Kidney epithelial cell (primary cell): ENCODE data around the gene PSORS1C1. TPM values are rescaled to one million over a fixed set of nuclear protein-coding genes. Genes with fewer than 3 reads are reported as not detected.
"Not testable (repeated sequence)": the region's sequence is repeated elsewhere in the genome, so short reads cannot be mapped to it uniquely, and the experiment has no call there.

ENCODE experiments used
- DNase-seq: peaks from one replicate; pipeline ENCODE4 v3.0.0-alpha.2; 2010; ENCODE audit warnings: low read depth
- H3K27me3 ChIP-seq: 2 replicates; pipeline ENCODE4 v1.6.0; 2011; ENCODE audit warnings: low read length; ENCODE audit not compliant: control insufficient read depth, insufficient read depth
- H3K36me3 ChIP-seq: 2 replicates; pipeline ENCODE4 v1.5.1; 2011; ENCODE audit warnings: low read length; ENCODE audit not compliant: control insufficient read depth, insufficient read depth
- H3K4me3 ChIP-seq: 2 replicates; pipeline ENCODE4 v1.5.1; 2011; ENCODE audit warnings: low read depth, mild to moderate bottlenecking, control low read depth, low read length
- CTCF ChIP-seq: IDR thresholded peaks from 2 replicates; pipeline ENCODE4 v1.5.1; 2011; ENCODE audit warnings: mild to moderate bottlenecking, moderate library complexity, low read length, control low read depth, inconsistent platforms; ENCODE audit not compliant: insufficient read depth, poor library complexity, severe bottlenecking
- total RNA-seq: library from RNA; depleted of rRNA; stranded (reverse); fragments of >200 nt; gene quantifications from 2 replicates; pipeline ENCODE4 v1.2.3, GENCODE V29; 2015

The PSORS1C1 gene
- total RNA-seq: 0.38 and 0.48 TPM in 2 replicates

DNA sequence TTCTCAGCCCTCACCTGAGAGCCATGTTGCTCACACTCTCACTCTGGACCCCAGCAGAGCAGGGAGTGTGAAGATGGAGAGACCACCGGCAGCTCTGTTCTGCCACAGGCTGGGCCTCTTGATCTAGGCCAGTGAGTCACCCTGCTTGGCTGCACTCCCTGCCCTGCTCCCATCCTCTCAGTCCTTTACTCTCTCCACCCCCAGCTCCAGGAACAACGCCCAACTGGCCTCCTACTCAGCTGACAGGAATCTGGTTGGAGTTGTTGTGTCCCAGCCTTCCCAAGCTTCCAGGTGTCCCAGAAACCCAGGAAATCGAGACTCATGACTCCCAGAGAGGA, at the start of gene PSORS1C1:
PSORS1C1 (plus strand) TSS at position 260 of the 338 bp plus-strand sequence. CDS start 14,833 bp downstream, outside the sequence.
- DNase-seq: peak; percentile 90
- Histone ChIP-seq H3K27me3 (no peaks in the 10 kb centered on the region), H3K4me3 (peak within 1 kb of the TSS; percentile 10), H3K36me3 (no peaks in the 10 kb centered on the region)
- TF ChIP-seq CTCF: no peak

GRCh38 chr6:31065556-31065955, 49.0 kb upstream of the PSORS1C1 start:
- Histone ChIP-seq H3K27me3 (no peaks in the 10 kb centered on the region), H3K4me3 (no peak overlapping the region), H3K36me3 (no peaks in the 10 kb centered on the region)
- no peak for DNase-seq
- no peak for TF ChIP-seq CTCF

DNA sequence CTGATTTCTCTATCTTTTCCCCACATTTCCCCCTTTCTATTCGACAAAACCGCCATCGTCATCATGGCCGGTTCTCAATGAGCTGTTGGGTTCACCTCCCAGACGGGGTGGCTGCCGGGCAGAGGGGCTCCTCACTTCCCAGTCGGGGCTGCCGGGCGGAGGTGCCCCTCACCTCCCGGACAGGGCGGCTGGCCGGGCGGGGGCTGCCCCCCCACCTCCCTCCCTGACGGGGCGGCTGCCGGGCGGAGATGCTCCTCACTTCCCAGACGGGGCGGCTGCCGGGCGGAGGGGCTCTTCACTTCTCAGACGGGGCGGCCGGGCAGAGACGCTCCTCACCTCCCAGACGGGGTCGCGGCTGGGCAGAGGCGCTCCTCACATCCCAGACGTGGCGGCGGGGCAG, 47.6 kb upstream of the PSORS1C1 start:
- H3K4me3 ChIP-seq, H3K27me3 ChIP-seq, DNase-seq, H3K36me3 ChIP-seq: not testable (repeated sequence)

GRCh38 chr6:31067891-31068668, 46.5 kb upstream of the PSORS1C1 start:
- not testable (repeated sequence) for H3K4me3 ChIP-seq, H3K36me3 ChIP-seq, H3K27me3 ChIP-seq, DNase-seq

GRCh38 chr6:31068669-31069340, 45.8 kb upstream of the PSORS1C1 start:
- no peak overlapping the region for H3K4me3 ChIP-seq
- TF ChIP-seq CTCF: peak; percentile 96
- DNase-seq: no peak
- H3K36me3 ChIP-seq: no peaks in the 10 kb centered on the region
- no peaks in the 10 kb centered on the region for H3K27me3 ChIP-seq

DNA sequence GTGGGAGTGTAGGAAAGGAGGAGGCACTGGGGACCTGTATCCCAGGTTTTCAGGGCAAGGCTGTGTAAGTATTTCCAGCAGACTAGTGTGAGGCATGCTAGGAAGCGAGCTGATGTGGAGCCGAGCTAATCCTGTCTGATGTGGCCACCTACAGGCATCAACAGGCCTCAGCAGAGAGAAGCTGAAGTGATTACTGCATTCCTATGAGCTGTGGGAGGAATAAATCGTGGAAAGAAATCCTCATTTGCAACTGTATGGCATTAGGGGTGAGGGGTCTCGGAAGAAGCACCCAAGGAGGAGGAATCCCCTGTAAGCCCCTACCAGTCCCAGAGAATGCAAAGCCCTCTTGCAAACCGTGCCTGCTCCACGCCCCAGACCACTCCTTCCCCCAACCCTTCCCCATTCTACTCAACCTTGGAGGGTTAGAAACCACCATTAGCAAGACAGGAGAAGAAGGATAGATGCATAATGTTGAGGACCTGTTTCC, 43.8 kb upstream of the PSORS1C1 start:
- DNase-seq: no peak
- Histone ChIP-seq H3K27me3 (no peaks in the 10 kb centered on the region), H3K4me3 (no peak overlapping the region), H3K36me3 (no peaks in the 10 kb centered on the region)
- TF ChIP-seq CTCF: peak; percentile 87
